Stomach (tissue), 4 donors: ENCODE data around the gene CETP.

ENCODE experiments used
- EP300 ChIP-seq: sonication (generic); formaldehyde crosslinking; IDR thresholded peaks from one replicate; pipeline ENCODE4 v1.6.1; 2017; ENCODE audit warnings: antibody characterized with exemption
- TF ChIP-seq, protein P1 (sequence below), 7 experiments: fragments of 450-650 bp in 4 of 7; fragments of 200-600 bp in 3 of 7; sonication (generic) in 3 of 7; IDR thresholded peaks; one replicate each; pipeline ENCODE4 v1.5.1; 2016 to 2019; ENCODE audit warnings: antibody characterized with exemption in 7 of 7, control low read depth in 2 of 7, mild to moderate bottlenecking in 1 of 7

- TF ChIP-seq, protein P1, sequence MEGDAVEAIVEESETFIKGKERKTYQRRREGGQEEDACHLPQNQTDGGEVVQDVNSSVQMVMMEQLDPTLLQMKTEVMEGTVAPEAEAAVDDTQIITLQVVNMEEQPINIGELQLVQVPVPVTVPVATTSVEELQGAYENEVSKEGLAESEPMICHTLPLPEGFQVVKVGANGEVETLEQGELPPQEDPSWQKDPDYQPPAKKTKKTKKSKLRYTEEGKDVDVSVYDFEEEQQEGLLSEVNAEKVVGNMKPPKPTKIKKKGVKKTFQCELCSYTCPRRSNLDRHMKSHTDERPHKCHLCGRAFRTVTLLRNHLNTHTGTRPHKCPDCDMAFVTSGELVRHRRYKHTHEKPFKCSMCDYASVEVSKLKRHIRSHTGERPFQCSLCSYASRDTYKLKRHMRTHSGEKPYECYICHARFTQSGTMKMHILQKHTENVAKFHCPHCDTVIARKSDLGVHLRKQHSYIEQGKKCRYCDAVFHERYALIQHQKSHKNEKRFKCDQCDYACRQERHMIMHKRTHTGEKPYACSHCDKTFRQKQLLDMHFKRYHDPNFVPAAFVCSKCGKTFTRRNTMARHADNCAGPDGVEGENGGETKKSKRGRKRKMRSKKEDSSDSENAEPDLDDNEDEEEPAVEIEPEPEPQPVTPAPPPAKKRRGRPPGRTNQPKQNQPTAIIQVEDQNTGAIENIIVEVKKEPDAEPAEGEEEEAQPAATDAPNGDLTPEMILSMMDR (IDR thresholded peaks at IDR 0.05): no peak
- no peak for TF ChIP-seq EP300
Observed at GRCh38 chr16:56973294-56973689, 11.5 kb downstream of the CETP start.
